Measurements from ENCODE around the gene PRPF6.

DNA sequence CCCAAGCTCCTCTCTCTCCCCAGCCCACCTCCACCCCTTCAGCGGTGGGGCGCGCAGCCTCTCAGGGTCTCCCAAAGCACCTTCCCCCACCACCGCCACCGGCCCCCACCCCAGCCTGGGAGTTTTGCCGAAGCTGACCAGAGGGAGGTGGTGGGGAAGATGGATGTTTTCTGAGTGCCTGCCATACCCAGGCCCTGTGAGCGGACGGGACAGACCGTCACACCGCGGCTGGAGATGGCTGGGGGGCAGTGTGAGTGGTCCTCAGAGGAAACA is 60.8 kb downstream of the PRPF6 start:
- TF ChIP-seq, protein P1, sequence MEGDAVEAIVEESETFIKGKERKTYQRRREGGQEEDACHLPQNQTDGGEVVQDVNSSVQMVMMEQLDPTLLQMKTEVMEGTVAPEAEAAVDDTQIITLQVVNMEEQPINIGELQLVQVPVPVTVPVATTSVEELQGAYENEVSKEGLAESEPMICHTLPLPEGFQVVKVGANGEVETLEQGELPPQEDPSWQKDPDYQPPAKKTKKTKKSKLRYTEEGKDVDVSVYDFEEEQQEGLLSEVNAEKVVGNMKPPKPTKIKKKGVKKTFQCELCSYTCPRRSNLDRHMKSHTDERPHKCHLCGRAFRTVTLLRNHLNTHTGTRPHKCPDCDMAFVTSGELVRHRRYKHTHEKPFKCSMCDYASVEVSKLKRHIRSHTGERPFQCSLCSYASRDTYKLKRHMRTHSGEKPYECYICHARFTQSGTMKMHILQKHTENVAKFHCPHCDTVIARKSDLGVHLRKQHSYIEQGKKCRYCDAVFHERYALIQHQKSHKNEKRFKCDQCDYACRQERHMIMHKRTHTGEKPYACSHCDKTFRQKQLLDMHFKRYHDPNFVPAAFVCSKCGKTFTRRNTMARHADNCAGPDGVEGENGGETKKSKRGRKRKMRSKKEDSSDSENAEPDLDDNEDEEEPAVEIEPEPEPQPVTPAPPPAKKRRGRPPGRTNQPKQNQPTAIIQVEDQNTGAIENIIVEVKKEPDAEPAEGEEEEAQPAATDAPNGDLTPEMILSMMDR (IDR thresholded peaks at IDR 0.05) = no peak
- no peak for TF ChIP-seq POLR2A (IDR thresholded peaks at IDR 0.05)
